Measurements from ENCODE around the gene HOXB5. TPM values are rescaled to one million over a fixed set of nuclear protein-coding genes. Genes with fewer than 3 reads are reported as not detected.

Gene HOXB5
- total RNA-seq, 1 experiment from 2014 or later = 2.3 TPM

GRCh38 chr17:48617471-48618255 is 24.1 kb upstream of the HOXB5 start:
- DNase-seq (ENCODE audit: extremely low read depth, low read depth) = no peak

- no peak for DNase-seq (ENCODE audit: extremely low read depth, low read depth)
Measured at GRCh38 chr17:48616717-48617470, 23.3 kb upstream of the HOXB5 start.

- DNase-seq (ENCODE audit: extremely low read depth, low read depth) = no peak
Measured at GRCh38 chr17:48615963-48616716, 22.6 kb upstream of the HOXB5 start.

GRCh38 chr17:48615047-48615962 is 21.7 kb upstream of the HOXB5 start, which contains the start of gene HOXB8:
Gene HOXB8 (minus strand): TSS chr17:48615292. CDS start chr17:48614704, 588 bp downstream.
- DNase-seq (ENCODE audit: extremely low read depth, low read depth) = no peak

- no peak for DNase-seq (ENCODE audit: extremely low read depth, low read depth)
Measured at GRCh38 chr17:48613862-48614694, 20.5 kb upstream of the HOXB5 start.

- no peak for DNase-seq (ENCODE audit: extremely low read depth, low read depth)
Measured at GRCh38 chr17:48612854-48613691, 19.5 kb upstream of the HOXB5 start.

GRCh38 chr17:48612456-48612853 is 18.9 kb upstream of the HOXB5 start:
- no peak for DNase-seq (ENCODE audit: extremely low read depth, low read depth)

GRCh38 chr17:48611681-48612455 is 18.3 kb upstream of the HOXB5 start:
- no peak for DNase-seq (ENCODE audit: extremely low read depth, low read depth)

GRCh38 chr17:48611213-48611612 is 17.6 kb upstream of the HOXB5 start:
- DNase-seq (ENCODE audit: extremely low read depth, low read depth) = no peak

- DNase-seq (ENCODE audit: extremely low read depth, low read depth) = no peak
Measured at GRCh38 chr17:48610282-48611211, 17.0 kb upstream of the HOXB5 start, which contains the start of gene HOXB7. Gene HOXB7 (minus strand): TSS chr17:48611017. CDS start chr17:48610918, 99 bp downstream.

GRCh38 chr17:48609759-48610281 is 16.2 kb upstream of the HOXB5 start:
- DNase-seq (ENCODE audit: extremely low read depth, low read depth) = no peak

- DNase-seq (ENCODE audit: extremely low read depth, low read depth) = no peak
Measured at GRCh38 chr17:48609033-48609432, 15.5 kb upstream of the HOXB5 start.

- DNase-seq (ENCODE audit: extremely low read depth, low read depth) = no peak
Measured at GRCh38 chr17:48608494-48608834, 14.9 kb upstream of the HOXB5 start.

- no peak for DNase-seq (ENCODE audit: extremely low read depth, low read depth)
Measured at GRCh38 chr17:48606892-48607614, 13.5 kb upstream of the HOXB5 start.

Data from NCI-H460 (cell line).